SKM-1 treated with dmso at 0.1 percent for 144 hours (cell line): ENCODE results near the gene RPS15A.

Experiments
- DNase-seq: peaks from one replicate; lab custom pipeline; 2025; ENCODE audit not compliant: unreplicated experiment; lab: John Stamatoyannopoulos, UW

Gene RPS15A

DNA sequence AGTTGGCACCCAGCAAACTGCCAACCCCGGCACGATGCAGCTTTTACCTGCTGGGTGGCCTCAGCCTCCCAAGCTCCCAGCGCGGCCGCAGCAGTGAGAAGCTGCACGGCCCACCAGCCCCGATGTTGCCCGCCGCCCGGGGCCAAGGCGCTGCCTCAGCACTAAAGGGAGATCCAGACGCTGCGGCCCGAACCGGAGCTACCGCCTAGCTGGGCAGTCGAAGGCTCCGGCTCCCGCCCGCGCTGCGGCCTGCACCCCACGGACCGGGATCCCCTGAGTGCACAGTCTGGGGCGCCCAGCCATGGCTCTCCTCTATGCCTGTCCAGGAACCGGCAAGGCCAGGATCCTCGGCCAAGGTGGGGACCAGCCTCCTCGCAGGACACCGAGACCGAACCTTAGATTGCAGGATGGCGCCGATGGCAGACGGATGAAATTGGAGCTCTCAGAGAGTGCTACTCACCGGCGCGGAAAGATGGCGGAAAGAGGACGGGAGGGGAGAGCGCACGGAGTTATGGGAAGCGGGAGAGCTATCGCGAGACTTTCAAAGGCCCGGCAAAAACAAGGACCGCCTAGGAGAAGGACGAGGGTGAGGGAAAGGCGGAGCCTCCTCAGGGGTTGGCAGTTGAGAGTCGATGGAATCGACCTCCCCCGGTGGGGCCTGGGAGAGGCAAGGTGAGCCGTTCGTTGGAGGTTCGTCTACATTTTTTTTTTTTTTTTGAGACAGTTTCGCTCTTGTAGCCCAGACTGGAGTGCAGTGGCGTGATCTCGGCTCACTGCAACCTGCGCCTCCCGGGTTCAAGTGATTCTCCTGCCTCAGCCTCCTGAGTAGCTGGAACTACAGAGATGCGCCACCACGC lies at the start of gene RPS15A:
Gene RPS15A (minus strand): TSS at position 485 of the 857 bp plus-strand sequence. CDS start 1,221 bp downstream, outside the sequence.
- DNase-seq = peak; percentile 96

DNA sequence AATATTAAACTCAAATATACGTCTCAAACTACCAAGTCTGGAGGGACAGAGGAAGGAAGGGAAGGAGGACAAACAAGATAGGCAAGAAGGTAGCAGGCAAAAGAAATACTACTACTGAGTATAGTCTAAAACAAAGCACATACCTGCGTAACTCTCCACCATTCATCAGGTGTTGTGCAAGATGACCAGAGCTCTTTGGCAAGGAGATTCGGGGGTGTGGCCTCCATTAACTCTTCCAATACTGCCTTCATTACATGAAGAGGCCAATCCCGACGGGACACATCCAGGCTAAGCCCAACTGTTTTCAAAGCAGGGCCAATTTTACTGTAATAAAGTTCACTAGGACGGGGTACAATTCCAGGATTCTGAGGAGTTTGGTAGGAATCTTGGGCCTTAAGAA lies 49.4 kb upstream of the RPS15A start:
- DNase-seq = no peak

GRCh38 chr16:18836702-18837101 lies 46.6 kb upstream of the RPS15A start:
- no peak for DNase-seq

DNA sequence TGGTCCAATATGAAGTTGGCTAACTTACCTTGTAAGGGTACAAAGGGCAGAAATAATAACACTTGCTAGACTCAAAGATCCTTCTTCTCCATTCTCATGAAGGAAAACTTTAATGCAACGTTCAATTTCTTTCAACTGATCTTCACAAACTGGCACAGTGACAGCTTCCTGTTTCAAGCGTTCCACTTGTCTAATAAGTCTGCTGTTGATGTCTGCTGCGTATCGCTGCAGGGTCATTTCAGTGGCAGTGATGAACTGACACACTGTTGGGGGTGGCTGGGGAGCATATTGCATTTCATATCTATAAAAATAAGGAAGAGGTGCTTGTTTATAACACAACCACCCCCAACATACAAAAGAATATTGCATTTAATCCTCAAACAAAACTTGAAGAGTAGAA lies 44.7 kb upstream of the RPS15A start:
- no peak for DNase-seq

- DNase-seq = no peak
These were observed 43.8 kb upstream of the RPS15A start for GRCh38 chr16:18833707-18834505.

DNA sequence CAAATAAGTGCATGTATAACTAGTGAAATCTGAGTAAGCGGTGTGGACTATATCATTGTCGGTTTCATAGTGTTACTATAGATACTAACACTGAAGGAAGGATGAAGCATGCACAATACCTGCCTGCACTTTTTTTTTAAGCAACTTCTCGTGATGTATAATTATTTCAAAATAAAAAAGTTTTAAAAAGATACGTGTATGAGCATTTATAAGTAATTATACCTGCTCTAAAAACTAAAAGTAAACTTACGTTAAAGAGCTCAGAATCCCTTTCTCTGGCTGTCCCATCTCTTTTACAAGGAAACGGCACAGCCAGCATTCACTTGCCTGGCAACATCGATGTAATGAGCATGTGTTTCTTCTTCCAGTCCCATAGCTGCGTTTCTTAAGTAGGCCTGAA lies 42.5 kb upstream of the RPS15A start:
- DNase-seq = no peak

DNA sequence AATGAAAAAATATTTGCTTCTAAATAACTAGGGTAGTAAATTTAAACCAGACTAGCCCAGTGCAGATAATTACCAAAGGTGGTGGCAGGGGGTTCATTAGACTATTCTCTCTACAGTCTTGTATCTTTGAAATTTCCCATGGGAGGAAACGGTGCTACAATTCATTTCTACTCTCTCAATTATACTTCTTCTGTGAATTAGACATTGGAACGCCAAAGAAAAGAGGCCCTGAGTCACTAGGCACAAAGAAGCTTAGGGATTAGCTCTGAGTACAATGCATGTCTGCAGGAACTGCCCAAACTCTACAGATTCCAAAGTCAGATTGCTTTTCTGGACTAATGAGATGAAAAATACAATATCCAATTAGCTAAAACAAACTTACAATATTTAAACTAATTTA lies 41.9 kb upstream of the RPS15A start:
- DNase-seq = no peak

DNA sequence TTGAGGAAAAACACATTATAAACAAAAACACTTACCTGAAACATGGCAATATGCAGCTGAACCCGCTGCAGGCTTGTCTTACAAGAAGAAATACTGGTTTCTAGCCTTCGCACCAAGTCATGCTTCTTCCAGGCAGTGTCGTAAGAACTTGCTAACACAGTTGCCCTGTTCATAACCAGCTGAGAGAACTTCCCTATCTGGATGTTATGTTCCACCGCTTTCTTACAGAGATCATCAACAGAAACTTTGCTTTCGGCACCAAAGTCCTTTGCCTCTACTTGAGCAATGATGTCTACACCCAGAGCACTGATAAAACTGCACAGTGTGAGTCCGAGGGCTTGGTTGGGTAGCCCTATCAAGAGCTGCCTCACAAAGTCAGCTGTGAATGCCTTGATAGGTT lies 39.1 kb upstream of the RPS15A start:
- no peak for DNase-seq

- no peak for DNase-seq
These were observed 37.8 kb upstream of the RPS15A start for GRCh38 chr16:18827890-18828289.

DNA sequence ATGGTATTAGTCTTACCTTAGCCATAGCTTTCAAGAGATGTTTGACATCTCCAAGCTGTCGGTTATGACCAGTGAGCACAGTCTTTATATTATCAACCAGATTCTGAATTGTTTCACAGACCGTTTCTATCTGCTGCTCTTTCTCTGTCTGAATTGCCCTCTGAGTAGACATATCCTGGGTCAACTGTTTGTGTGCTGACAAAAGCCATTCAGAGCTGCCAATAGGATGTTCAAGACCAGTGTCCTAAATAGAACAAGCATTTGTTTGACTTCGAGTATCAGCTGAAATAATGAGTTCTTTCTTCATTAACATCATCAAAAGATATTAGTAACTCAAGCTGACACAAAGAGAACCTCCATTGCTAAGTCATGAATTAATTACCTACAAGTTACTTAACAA lies 26.2 kb upstream of the RPS15A start:
- no peak for DNase-seq

GRCh38 chr16:18811925-18812324 lies 21.8 kb upstream of the RPS15A start:
- no peak for DNase-seq

- DNase-seq = no peak
These were observed 19.0 kb upstream of the RPS15A start for GRCh38 chr16:18809165-18809564.

DNA sequence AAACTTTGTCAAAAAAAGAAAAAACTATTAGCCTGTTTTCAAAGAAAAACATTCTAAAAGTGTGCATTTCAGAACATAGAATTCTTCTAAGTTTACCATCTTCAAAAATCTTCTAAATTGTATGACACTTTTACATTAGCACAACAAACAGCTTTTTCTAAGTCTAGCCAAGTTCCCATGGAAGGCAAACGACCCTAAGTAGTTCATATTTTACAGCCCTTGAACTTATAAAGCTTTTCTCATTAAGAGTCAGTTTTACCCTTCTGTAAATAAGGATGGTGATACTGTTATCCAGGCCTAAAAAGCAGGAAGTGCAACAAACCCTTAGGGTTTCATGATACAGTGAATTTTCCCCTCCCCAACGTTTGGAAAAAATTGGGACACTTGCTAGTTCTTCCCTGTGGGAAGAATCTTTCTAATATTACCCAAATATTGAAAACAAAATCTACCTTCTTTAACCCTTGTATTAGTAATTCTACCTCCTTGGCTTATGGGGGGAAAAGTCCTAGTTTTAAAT lies 15.2 kb upstream of the RPS15A start:
- no peak for DNase-seq

- DNase-seq = no peak
These were observed 14.4 kb upstream of the RPS15A start for GRCh38 chr16:18804540-18804939.

DNA sequence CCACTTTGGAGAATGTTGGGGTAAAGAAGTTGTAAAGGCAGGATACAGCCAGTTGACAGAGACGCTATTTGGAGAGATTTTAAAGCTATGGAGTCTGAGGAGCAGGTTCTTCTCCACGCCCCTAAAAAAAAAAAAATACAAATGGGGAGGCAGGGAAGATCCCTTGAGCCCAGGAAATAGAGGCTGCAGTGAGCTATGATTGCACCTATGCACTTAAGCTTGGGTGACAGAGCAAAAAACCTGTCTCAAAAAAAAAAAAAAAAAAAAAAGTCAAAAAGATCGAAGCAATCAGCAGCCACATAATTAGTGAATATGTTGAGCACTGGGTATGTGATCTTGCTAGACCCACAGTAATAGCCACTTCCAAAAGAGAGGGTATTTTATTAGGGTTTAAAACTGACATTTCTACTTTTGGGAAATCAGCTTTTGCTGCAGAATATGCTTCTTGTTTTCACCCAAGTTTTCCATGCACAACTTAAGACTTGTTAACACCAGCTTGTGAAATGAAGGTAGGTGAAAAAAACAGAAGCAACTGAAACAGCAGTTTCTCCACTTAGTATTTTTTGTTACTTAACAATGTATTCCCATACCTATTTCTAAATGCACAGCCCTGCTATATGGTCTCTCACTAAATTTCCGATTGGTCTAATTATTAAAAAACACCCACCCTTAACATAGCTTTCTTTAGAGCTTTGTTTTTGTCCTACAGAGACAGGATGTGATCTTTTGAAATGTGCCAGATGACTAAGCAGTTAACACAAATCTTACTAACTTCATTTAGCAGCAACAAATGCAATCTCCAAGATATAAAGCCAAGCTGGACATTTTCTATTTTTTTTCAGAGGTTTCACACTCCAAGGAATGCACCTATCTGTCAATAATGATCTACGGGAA lies 13.7 kb upstream of the RPS15A start:
- DNase-seq = peak; percentile 43

DNA sequence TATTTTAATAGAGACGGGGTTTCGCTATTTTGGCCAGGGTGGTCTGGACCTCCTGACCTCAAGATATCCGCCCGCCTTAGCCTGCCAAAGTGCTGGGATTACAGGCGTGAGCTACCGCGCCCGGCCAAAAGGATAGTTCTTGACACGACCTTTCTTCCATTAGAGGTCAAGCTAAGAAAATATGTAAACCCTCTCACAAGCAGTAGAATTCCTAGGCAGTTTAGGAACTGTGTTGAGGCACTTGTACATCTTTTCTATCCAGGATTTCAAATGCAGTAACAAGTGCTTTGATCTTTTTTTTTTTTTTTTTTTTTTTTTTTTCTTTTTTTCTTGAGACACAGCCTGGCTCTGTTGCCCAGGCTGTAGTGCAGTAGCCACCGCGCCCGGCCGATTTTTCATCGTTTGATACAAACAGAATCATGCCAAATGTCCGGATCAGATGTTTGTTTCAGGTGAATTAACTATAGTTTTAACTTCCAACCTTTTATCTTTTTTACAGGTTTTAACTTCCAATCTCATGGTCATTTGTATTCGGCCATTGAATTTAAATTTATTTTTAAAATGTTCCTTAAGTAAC lies 12.7 kb upstream of the RPS15A start:
- no peak for DNase-seq

- peak; percentile 97 for DNase-seq
These were observed 11.2 kb upstream of the RPS15A start, which contains the start of gene ARL6IP1 for GRCh38 chr16:18801145-18801972. ARL6IP1 (minus strand) TSS chr16:18801549; CDS start chr16:18801466, 83 bp downstream.

- DNase-seq = no peak
These were observed 10.6 kb upstream of the RPS15A start for GRCh38 chr16:18800775-18801144.

DNA sequence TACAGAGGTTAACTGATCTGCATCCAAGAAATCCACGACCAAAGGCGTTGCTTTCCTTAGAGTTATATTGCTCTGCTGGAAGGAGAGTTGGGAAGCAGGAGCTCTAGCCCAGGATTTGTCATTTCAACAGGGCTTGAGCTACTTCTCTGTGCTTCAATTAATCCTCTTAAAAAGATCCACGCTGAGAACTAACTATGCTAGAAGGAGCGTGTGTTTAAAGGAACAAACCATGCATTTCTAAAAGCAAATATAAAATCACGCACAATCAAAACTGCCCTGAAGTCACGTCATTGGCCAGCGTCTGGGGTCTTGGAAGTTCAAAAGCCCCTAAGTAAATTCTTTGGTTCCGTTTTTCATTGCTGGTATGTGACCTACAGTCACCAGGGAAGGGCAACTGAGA lies 10.2 kb upstream of the RPS15A start:
- no peak for DNase-seq

GRCh38 chr16:18799500-18799899 lies 9.4 kb upstream of the RPS15A start:
- no peak for DNase-seq
